NCI-H748 treated with DMSO at 0.1 percent for 48 hours (cell line): ENCODE measurements around the gene PRKCZ.

ENCODE experiments used
- DNase-seq: peaks from one replicate; lab custom pipeline; 2025; lab: John Stamatoyannopoulos, UW

The PRKCZ gene

GRCh38 chr1:2210084-2210653, 160.0 kb downstream of the PRKCZ start:
- no peak for DNase-seq

GRCh38 chr1:2210786-2211185, 160.6 kb downstream of the PRKCZ start:
- no peak for DNase-seq

GRCh38 chr1:2212274-2212531, 162.0 kb downstream of the PRKCZ start:
- DNase-seq = no peak

GRCh38 chr1:2212532-2213491, 162.6 kb downstream of the PRKCZ start:
- DNase-seq = peak; percentile 26

GRCh38 chr1:2213576-2214505, 163.6 kb downstream of the PRKCZ start:
- no peak for DNase-seq

GRCh38 chr1:2214541-2215241, 164.5 kb downstream of the PRKCZ start:
- DNase-seq = no peak

GRCh38 chr1:2215329-2215728, 165.1 kb downstream of the PRKCZ start:
- no peak for DNase-seq

- DNase-seq = no peak
Observed at GRCh38 chr1:2215909-2216766, 165.9 kb downstream of the PRKCZ start.

- no peak for DNase-seq
Observed at GRCh38 chr1:2216767-2217058, 166.5 kb downstream of the PRKCZ start.

GRCh38 chr1:2221271-2221670, 171.1 kb downstream of the PRKCZ start:
- DNase-seq = no peak

- no peak for DNase-seq
Observed at GRCh38 chr1:2224170-2224584, 174.0 kb downstream of the PRKCZ start.

- no peak for DNase-seq
Observed at GRCh38 chr1:2224631-2225428, 174.6 kb downstream of the PRKCZ start.

- DNase-seq = no peak
Observed at GRCh38 chr1:2226525-2227345, 176.5 kb downstream of the PRKCZ start.

GRCh38 chr1:2227346-2228156, 177.3 kb downstream of the PRKCZ start:
- DNase-seq = peak; percentile 67

GRCh38 chr1:2228157-2228594, 178.0 kb downstream of the PRKCZ start, which contains the start of gene SKI:
Gene SKI (plus strand): TSS chr1:2228319. CDS start chr1:2228767, 448 bp downstream.
- DNase-seq = no peak

- no peak for DNase-seq
Observed at GRCh38 chr1:2228694-2229036, 178.5 kb downstream of the PRKCZ start.

- peak; percentile 7 for DNase-seq
Observed at GRCh38 chr1:2229037-2229864, 179.0 kb downstream of the PRKCZ start.
